Endothelial cell of umbilical vein (primary cell): ENCODE results near the gene PDSS2.

Experiments
- CTCF ChIP-seq, 2 donors: IDR thresholded peaks; 1 replicate in 1 of 2; 2 replicates in 1 of 2; pipeline ENCODE4 v1.5.1; 2011; ENCODE audit warnings: low read length in 2 of 2, mild to moderate bottlenecking in 2 of 2, moderate library complexity in 2 of 2, control low read depth in 1 of 2, inconsistent platforms in 1 of 2, low read depth in 1 of 2; ENCODE audit not compliant: insufficient read depth in 1 of 2; ENCODE audit errors: extremely low read depth in 1 of 2
- EZH2 ChIP-seq: IDR thresholded peaks from 2 replicates; pipeline ENCODE4 v1.6.1; 2012; ENCODE audit warnings: borderline replicate concordance, low read depth, mild to moderate bottlenecking, moderate library complexity, low read length, inconsistent platforms; ENCODE audit not compliant: severe bottlenecking
- MAX ChIP-seq: IDR thresholded peaks from 2 replicates; pipeline ENCODE4 v1.6.1; 2011; ENCODE audit not compliant: insufficient read depth, insufficient read length

- no peak for TF ChIP-seq EZH2
- no peak for TF ChIP-seq CTCF (IDR thresholded peaks at IDR 0.05; ENCODE audit: extremely low read depth in 1 of 2, insufficient read depth in 1 of 2, low read depth in 1 of 2, low read length in 2 of 2)
- no peak for TF ChIP-seq MAX
Measured at GRCh38 chr6:107184435-107184834, 274.9 kb downstream of the PDSS2 start.
